GM10248 (cell line): ENCODE results near the gene RAB36.

ENCODE experiments used
- CTCF ChIA-PET: fragments of 300-600 bp; sonication (Branson Sonifier 250); formaldehyde crosslinking; extraction: SDS; loops from one replicate; lab custom pipeline; 2021; ENCODE audit warnings: antibody characterized with exemption; lab: Yijun Ruan, JAX
- POLR2A ChIA-PET: fragments of 350-650 bp; sonication (Branson Sonifier 250); formaldehyde crosslinking; extraction: SDS; loops from one replicate; lab custom pipeline; 2020; ENCODE audit warnings: antibody characterized with exemption; lab: Yijun Ruan, JAX
- DNase-seq: peaks from one replicate; pipeline ENCODE4 v3.0.0; 2012; ENCODE audit errors: extremely low spot score
- CTCF ChIP-seq: IDR thresholded peaks from 2 replicates; pipeline ENCODE4 v1.5.1; 2012; ENCODE audit warnings: mild to moderate bottlenecking, low read depth; ENCODE audit errors: extremely low read depth, missing control alignments, control extremely low read depth

The RAB36 gene

DNA sequence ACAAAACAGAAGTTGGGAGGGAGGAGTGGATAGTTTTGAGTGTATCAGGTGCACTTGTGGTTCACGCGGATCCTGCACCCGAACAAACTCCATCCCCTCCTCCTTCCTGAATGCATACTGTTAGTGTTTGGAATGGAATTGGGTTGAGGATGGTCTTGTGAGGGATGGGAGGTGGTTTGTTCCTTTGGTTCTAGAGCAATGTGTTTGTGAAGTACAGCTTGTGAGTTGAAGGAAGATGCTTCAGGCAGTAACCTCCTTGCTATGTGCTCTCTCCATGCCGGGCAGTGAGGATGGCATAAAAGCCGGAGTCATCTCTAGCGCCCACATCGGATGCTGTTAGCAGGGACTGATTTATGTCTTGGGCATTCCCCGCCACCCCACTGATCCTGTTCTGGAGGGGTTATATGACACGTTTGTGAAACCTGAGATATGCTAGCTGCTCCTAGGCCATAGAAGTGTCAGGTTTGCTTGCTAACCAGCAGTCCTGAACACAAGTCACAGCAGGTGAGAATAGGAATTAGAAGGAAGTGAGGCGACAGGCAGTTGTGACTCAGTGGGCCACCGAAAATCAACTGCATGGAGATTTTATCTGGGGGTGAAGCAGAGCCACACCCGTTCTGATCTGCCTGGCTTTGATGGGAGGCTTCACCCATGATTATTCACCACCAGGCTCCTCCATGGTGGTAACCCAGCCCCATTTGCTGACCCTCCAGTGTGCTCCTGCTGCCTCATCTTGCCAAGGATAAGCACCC is 37.2 kb downstream of the RAB36 start:
- ChIA-PET POLR2A (no interaction called here), CTCF (interaction anchor here (1.0 to 12.7 kb wide), 2 partner anchors 18 to 98 kb away, joined by 3 to 229 read pairs; no protein-coding TSS in a partner anchor)
- DNase-seq, result no peak
- TF ChIP-seq CTCF, result no peak

DNA sequence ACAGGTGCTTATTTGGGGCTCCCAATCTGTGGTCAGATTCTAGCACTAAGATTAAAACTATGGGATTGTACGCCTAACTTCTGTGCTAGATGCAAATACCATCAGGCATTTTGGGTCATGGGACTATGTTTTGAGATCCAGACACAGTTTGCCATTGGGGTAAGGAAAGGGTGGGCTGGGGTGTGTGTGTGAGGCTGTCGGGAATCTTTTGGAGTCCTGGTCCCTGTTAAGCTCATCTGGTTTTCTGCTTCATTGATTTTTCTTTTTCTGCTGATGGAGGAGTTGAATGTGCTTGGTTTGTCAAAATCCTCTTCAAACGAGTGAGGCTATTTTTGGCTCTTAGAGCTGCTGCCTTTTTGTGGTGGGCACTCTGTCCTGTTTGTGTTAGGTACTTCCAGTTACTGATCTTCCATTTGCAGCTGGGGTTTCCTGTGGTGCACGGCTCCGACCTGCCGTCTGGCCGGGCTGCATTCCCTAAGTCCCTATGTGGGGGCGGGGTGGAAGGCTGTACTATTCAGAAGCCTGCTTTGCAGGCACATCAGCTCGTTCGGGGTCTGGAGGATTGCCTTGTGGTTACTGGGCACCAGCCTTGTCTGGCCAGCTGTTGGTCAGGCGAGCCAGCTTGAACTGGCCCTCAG is 37.9 kb downstream of the RAB36 start:
- no peak for DNase-seq
- TF ChIP-seq CTCF, result no peak
- CTCF ChIA-PET, result interaction anchor here (1.3 to 12.7 kb wide), 3 partner anchors 8 to 223 kb away, joined by 3 to 229 read pairs (median 5); no protein-coding TSS in a partner anchor
- POLR2A ChIA-PET, result no interaction called here

DNA sequence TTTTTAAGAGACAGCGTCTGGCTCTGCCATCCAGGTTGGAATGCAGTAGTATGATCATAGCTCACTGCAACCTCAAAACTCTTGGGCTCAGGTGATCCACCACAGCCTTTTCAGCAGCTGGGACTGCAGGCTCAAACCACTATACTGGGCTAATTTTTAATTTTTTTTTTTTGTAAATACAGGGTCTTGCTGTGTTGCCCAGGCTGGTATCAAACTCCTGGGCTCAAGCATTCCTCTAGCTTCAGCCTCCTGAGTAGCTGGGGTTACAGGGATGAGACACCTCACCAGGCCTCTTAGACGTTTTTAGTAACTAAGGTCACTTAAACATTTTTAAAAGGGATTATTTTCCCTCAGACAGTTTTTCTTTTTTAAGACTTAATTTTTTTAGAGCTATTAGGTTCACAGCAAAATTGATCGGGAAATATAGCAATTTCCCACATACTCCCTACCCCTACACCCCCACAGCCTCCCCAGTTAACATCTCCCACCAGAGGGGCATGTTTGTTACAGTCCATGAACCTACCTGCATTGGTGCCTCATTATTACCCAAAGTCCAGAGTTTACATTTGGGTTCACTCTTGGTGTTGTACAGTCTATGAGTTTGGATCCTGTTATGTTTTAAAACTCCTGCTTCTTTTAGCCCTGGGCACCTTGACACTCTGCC is 39.0 kb downstream of the RAB36 start:
- ChIA-PET CTCF (interaction anchor here (1.3 to 12.7 kb wide), 3 partner anchors 9 to 221 kb away, joined by 3 to 229 read pairs (median 5); no protein-coding TSS in a partner anchor), POLR2A (no interaction called here)
- TF ChIP-seq CTCF, result no peak
- no peak for DNase-seq

GRCh38 chr22:23184764-23185113 is 39.5 kb downstream of the RAB36 start:
- POLR2A ChIA-PET, result no interaction called here
- DNase-seq, result no peak
- TF ChIP-seq CTCF, result no peak
- CTCF ChIA-PET, result interaction anchor here (1.4 to 12.7 kb wide), 2 partner anchors 10 to 95 kb away, joined by 5 to 229 read pairs; no protein-coding TSS in a partner anchor

DNA sequence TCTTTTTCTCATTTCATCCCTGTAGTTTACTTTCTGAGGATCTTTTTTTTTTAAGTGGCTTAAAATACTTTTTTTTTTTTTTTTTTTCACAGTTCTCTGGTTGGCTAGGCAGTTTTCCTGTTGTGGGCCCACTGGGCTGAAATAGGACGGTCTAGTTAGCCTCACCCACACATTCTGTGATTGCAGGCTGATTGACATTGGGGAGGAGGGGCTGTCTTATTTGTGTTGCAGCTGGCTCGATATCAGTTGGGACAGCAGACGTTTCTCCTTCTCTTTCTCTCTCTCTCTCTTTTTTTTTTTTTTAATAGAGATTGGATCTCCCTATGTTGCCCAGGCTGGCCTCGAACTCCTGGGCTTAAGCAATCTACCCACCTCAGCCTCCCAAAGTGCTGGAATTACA is 41.9 kb downstream of the RAB36 start:
- ChIA-PET CTCF (interaction anchor here (1.5 to 3.1 kb wide), 3 partner anchors 9 to 95 kb away, joined by 3 to 10 read pairs (median 7); no protein-coding TSS in a partner anchor), POLR2A (no interaction called here)
- DNase-seq, result no peak
- no peak for TF ChIP-seq CTCF
